Activated CD4-positive, alpha-beta T cell treated with anti-CD3 and anti-CD28 coated beads for 1 hour (primary cell): ENCODE measurements around the gene GPC5.

Experiments
- DNase-seq: peaks from one replicate; pipeline ENCODE4 v3.0.0-alpha.2; 2020

The GPC5 gene

DNA sequence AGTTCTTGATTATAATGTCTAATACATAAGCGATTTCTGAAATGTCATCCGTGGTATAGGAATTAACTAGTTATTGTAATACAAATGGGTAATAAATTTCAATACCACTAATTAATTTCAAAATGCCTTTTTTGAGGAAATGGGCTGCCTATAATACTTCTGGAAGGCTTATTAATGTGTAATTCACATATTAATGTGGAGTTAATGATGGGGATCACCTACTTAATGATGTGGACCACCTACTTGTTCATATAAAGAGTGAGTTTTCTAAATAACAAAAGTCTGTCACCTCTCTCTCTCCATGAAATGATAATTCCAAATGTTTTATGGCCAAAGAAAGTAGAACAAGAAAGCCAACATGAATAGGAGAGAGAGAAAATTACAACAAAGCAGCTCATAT is 914.4 kb downstream of the GPC5 start:
- no peak for DNase-seq

DNA sequence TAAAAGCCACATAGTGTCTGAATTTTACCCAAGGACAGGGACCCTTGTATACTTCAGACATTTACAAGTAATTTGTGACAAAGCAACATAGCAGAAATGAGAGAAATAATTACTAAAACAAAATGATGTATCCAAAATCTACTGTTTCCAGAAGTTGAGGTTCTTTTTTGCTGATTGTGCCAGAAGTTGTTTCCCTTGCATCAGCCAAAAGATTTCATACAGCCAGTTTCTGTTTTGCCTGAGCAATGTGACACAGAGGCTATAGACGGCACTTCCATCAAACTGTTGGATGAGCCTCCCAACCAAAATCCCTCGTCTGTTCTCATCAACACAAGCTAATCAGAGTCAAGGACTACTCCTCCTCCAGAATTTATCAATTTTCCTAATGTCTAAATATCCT is 915.0 kb downstream of the GPC5 start:
- DNase-seq = no peak

DNA sequence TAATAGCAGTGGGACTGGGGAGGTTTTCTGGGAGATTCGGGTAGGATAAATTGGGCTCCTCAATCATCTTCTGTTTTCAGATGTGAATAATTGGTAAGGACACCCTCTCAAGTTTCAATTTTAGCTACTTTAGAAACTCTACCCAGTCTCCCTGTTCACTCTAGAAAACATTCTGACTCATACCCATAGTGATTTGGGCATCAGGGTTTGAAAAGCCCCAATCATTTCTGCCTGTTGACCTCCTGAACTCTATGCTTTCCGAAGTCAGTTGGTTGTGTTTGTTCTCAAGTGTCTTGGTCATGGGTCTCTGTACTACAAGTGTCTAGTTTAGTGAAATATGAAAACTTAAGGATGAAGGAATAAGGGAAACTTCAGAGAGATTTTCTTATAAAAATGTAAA is 916.8 kb downstream of the GPC5 start:
- no peak for DNase-seq

DNA sequence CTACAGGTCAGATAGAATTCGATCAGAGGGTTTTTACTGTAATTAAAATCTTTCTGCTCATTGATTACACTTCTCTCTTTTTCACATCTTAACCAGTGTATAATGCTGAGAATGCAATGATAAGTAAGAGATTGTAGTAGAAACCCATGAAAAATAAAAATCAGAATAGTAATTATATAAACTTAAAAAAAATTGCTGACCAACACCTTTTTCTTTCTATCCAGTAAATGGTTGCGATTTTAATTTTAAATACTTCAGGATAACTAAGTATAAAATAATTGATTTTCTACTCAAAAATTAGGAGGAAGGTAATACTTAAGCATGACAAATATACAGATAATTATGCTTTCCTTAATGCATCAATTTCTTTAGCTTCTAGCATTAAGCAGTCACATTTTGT is 917.6 kb downstream of the GPC5 start:
- no peak for DNase-seq

DNA sequence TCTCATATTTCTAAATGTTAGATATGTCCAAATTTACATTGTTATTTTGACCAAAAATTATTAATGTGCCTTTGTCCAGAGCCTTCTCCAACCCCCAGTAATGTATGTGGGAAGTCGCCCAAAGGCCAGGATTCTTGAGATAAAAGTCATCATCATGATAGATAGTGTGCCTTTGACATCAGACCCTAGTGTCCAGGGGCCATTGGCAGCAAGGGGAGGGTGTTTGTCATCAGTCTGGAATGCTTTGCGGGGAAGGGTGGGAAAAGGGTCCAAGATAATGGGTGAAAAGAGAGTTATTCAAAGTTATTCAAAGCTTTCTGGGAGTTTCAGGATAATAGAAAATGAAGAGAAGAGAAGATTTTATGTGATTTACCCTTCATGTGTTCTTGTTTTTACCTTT is 918.6 kb downstream of the GPC5 start:
- DNase-seq = no peak

DNA sequence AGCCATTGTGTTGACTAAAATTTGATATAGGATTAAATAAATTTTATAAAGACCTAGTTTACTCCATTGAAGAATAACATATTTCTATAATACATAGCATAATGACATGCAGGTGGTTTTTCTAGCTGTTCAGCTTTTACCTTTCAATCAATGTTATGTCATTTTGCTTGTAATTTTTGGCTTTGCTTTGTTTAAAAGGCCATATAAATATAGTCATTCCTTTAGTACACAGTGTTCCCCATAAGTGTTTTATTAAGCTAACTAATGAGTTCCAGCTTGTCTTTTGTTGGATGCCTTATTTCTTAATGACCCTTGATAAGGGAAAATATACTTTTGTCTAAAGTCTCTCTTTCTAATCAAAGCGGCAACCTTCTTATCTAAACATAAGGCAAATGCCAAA is 921.9 kb downstream of the GPC5 start:
- DNase-seq = no peak

DNA sequence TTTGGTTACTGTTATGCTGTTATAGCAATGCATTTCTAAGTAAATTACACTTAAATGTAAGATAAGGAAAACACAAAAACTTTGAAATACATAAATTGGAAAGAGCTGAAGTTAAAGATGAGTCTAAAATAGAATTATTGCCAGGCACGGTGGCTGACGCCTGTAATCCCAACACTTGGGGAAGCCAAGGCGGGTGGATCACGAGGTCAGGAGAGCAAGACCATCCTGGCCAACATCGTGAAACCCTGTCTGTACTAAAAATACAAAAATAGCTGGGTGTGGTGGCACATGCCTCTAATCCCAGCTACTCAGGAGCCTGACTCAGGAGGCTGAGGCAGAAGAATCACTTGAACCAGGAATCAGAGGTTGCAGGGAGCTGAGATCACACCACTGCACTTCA is 922.8 kb downstream of the GPC5 start:
- no peak for DNase-seq

DNA sequence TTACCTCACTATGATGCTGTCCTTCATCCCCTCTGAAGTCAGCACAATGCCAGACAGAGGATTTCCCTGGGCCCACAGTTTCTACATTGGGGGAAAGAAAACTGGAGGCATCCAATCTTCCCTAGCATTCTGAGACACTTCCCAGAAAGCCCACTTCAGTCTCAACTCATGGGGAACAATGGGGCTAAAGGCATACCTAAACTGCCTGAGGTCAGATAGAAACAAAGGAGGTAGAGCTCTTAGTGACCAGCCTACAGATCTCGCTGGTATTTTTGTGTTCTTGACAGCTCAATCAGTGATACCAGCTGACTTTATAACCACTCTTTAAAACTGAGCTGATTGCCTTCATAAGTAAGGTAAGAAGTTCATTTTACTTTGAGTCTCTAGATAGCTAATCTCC is 947.2 kb downstream of the GPC5 start:
- no peak for DNase-seq

DNA sequence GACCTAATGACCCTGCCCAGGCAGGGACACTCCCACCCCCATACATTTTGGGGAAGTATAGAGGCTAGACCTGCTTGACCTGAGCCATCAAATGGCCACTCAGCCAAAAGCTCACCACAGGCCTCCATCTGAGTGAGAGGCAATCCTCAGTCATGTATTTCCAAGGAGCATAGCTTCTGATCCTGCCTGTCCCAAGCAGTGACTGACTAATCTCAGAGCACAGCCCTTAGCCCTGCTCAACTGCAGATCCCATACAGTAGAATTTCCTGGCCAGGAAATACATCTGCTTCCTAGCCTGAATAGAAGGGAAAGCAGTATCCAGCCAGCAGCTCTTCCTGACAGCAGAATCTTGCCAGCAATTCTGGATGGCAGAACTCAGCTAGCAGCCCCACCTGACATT is 947.6 kb downstream of the GPC5 start:
- no peak for DNase-seq

DNA sequence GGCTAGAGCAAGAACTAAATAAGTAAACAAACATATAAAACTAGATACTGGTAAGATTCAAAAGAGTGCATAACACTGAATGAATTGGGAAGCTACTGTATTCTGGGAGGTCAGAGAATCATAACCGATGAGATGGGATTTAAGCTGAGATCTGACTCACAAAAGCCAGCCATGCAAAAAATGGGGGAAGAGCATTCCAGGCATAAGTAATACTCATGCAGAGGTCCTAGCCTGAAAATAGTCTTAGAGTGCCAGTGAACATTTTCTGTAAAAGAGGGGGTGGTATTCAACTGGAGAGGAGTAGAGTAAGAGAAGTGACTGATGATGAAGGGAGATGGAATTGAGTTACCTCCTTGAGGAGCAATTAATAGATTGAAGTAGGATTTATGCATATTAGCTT is 956.2 kb downstream of the GPC5 start:
- no peak for DNase-seq

DNA sequence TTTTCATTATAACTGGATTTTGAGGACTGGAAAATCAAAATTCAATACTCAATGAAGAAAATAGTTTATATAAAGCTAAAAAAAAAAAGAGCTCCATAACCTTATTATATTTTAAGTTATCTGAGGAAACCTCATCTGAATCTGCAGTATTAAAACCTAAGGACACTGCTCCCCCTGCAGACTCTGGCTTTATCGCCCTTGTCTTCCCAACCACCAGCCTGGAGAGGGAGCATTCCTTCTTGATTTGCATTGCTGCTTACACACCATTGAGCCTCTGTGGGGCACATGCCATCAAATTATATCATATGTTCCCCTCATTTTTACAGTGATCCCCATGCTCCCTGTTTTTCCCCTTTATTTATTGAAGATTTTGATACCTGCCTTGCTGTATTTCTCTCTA is 956.8 kb downstream of the GPC5 start:
- no peak for DNase-seq

DNA sequence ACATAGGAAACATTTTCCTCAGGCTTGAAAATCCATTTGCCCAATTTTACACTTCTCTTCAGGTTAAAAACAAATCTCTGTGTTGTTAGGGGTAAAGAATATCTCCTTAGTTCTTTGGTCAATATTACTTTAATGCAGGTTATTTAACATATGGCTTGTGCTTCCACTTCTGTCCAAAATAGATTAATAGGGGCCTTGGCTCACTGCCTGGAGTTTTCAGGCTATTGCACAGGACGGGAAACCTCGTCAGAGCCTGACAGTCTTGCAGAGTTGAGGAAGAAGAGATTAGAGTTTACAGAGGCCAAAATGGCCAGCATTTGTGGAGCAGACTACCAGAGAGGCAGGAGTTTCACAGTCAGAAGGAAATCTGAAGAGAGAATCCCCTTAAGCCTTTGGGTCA is 964.3 kb downstream of the GPC5 start:
- no peak for DNase-seq

DNA sequence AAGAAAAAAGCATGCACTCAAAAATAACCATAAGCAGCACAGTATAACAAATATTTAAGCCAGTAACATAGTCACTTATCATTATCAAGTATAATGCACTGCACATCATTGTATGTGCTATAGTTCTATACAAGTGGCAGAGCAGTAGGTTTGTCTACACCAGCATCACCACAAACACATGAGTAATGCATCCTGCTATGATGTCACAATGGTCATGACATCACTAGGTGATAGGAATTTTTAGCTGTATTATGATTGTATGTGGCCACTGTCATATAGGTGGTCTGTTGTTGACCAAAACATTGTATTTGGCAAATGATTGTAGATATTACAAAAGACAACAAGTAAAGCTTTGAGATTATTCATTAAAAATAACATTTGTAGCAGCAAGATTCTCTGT is 967.5 kb downstream of the GPC5 start:
- no peak for DNase-seq

DNA sequence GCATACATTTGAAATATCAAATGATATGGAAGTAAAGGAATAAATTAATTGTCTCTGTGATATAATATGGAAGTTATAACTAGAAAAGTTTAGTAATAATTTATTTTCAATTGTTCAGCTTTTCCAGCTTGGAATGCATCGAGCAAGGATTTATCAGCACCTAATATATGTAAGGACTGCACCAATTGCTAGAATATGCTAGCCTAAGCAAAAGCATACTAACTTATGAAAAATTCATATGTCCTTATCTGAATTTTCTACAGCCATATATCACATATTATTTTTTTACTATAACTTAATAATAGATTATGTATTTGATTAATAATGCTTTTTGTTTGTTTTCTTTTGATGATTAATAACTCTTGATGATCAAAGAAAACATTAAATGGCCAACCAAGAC is 979.0 kb downstream of the GPC5 start:
- DNase-seq = no peak

DNA sequence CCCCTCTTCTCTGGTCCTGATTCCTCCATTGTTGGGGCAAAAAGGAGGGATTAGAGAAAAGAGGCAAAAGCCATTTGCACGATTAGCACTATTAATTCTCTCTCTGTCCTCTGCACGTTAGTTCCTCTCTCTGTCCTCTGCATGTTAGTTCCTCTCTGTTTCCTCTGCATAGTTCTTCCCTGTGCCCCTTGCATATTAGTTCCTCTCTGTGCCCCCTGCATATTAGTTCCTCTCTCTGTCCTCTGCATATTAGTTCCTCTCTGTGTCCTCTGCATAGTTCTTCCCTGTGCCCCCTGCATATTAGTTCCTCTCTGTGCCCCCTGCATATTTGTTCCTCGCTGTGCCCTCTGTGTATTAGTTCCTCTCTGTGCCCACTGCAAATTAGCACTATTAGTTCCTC is 981.0 kb downstream of the GPC5 start:
- no peak for DNase-seq

DNA sequence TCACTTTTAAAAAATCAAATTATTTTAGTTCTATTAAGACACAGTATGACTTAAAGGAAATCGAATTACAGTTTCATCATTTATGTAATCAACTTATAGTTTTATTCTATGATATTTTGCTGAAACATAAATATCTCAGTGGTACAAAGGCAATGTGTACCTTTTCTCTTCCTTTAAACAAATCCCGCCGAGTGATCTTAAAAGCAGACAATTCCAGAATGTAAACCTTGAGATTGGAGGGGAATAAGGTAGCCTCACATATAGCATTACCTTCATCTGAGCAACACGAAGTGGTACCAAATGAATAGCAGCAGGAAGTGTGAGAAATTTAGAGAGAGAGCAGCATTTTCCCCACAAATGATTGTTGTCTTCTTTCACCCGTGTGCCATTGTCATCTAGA is 986.0 kb downstream of the GPC5 start:
- no peak for DNase-seq

DNA sequence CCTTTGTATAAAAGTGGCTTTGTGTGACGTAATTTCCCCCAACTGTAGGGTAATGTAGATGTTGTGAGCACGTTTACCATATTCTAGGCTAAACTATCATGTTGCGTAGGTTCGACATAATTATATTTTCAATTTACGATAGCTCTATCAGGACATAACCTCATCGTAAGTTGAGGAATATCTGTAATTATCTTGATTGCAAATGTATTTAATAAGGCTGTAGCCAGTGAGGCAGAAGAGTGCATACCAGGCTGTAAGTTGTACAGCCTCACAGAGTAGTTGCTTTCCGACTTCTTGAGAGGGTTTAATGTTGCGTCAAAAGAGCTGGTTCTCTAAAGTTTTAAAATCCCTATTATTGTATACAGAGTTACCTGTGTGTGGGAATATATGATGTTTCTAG is 988.8 kb downstream of the GPC5 start:
- DNase-seq = no peak

DNA sequence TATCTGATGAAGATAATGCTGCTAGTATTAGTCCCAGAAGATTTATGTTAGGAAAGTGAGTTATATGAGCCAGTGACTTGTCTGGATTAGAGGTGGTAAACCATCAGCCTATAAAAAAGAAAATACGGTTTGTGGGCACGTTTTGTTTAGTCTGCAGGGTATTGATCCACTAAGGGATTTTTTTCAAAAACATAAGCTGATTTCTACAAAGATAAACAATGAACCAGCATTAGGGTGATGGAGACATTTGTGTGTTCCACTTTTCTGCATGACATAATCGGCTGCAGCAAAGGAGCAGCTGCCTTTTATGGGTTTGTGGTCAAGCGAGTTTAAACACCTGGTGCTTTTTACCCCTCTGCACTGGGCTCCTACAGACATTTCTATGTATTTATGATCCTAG is 991.8 kb downstream of the GPC5 start:
- DNase-seq = no peak

DNA sequence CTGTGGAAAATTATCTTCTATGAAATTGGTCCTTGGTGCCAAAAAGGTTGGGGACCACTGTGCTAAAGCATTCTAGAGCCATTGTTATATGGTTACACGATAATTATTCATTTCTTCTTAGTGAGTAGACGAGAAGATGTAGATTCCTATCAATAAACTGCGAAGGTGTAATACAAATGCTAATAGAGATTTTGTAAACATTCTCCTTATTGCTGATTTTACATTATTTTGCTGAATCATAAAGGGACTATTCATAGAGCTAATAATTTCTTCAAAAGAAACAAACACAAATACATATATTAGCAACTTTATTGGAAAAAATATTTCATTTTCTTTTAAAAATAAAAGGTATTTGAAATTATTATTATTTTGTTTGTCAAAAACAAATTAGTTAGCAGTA is 1005.2 kb downstream of the GPC5 start:
- DNase-seq = no peak

DNA sequence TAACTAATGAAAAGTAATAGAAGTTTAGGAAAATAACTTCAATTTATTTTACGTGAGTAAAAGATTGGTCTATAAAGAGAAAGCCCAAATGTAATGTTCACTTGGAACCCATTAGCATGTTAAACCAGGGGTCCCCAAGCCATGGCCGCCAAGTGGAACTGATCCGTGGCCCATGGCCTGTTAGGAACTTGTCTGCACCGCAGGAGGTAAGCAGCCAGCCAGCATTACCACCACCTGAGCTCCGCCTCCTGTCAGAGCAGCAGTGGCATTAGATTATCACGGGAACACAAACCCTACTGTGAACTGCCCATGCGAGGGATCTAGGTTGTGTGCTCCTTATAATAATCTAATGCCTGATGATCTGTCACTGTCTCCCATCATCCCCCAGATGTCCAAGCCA is 1009.4 kb downstream of the GPC5 start:
- no peak for DNase-seq

DNA sequence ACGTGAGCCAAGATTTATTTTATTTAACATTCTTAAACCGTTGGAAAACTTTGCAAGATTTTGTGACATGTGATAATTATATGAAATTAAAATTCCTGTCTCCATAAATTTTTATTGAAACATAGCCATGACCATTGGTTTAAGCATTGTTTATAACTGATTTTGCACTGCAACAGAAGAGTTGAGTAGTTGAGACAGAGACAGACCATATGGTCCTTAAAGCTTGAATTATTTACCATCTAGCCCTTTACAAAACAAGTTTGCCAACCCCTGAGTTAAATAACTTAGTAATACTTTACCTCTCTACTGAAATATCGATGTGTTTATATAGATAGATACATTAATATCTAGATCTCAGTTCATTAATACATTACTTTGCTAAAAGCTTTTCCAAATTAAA is 1014.1 kb downstream of the GPC5 start:
- DNase-seq = no peak

DNA sequence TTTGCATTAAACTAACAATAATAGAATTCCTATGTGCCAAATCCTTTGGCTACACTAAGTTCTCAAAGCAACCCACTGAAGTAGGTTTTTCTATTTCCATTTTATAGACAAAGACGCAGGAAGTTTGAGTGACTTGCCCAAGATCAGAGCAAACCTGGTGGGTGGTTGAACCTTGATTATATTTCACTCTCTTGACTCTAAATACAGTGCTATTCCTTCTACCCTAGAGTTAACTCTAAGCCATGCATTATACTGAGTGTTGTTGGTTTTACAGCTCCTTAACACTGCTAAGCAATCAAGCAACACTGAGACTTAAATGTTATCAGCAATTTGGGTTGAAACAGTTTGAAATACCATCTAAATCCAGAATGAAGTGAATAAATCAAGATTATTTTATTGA is 1014.6 kb downstream of the GPC5 start:
- DNase-seq = no peak

DNA sequence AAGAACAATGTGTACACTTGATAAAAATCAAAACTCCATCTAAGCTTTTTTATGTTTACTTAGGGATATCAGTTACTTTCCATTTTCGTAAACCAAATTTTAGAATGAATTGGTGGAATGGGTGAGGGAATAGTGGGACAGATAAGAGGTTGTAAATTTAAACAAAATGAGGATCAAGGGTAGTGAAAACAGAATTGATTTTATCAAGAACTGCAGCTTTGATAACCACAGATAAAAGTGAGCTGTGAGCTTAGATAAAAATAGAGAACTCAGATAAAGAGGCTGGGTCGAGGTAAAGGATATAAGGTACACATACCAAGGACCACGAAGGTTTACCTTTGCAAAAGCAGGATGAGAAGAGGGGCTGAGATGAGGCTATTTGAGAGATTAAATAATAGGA is 1015.0 kb downstream of the GPC5 start:
- no peak for DNase-seq

DNA sequence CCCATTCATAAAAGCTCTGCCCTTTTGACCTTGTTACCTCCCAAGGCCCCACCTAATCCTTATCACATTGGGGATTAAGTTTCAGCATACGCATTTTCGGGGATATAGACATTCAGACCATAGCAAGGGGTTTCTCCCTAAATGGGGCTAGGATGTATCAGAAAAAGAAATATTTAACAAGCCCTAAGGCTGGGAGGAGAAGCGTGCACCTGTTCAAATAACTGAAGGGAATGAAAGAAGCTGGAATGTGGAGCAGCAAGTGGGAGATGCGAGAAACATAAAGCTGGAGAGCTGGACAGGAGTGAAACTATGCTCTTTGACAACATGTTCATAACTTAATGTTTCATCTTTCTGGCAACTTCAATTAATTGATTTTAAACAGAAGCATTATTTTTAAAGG is 1016.4 kb downstream of the GPC5 start:
- DNase-seq = no peak

DNA sequence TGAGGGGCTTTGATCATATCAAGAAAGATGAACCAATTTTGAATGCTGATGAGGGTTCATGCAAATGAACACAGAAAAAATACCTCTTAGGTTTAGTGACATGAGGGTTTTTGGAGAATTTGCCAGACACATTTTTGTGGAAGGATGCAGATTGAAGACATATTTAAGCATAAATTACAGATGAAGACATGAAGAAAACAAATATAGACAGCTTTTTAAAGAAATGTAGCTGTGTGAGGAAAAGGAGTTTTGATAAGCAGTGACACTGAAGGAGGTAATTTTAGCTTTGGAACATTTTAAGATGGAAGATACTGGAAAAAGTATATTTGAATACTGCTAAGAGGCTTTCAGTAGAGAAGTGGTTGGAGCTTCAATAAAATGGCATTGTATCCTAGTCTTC is 1017.4 kb downstream of the GPC5 start:
- no peak for DNase-seq

DNA sequence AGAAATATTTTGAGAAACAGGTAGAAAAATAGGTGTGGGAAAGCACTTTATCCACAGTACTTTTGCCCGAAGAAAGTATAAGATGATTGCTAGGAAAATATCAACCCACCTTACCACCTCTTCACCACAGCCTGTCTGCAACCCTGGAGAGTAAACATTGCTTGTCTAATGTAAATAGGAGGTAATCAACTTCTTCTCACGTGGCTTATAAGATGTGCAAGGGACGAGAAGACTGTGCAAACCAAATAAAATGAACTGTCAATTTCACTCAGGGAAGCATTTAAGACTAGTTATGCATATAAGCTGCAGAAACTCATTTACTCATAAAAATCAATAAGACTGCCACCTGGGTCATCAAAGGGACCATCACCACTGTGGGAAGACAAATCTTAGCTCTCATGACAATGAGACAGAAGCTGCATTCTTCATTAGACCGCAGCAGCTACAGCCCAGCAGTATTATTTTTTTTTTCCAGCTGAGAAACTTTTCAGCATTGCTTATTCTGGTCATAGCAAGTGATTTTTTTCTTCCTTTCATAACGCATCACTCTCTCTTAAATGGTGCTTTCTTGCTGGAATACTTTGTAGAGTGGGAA is 1020.5 kb downstream of the GPC5 start:
- DNase-seq = no peak
